Hepatocyte (in vitro differentiated cells): ENCODE data around the gene RUBCN. TPM values are rescaled to one million over a fixed set of nuclear protein-coding genes. Genes with fewer than 3 reads are reported as not detected.

Source experiments
- microRNA counts: library from miRNA; unstranded; fragments of <30 nt; microRNA quantifications from one replicate; lab custom pipeline; 2017
- polyA plus RNA-seq: library from polyadenylated mRNA; unstranded; fragments of >200 nt; fragmentation: Nextera tagmentation; extraction: Ambion mirVana; gene quantifications from 2 replicates; pipeline ENCODE4 v1.2.1, GENCODE V29; 2016
- total RNA-seq: library from RNA; depleted of rRNA; stranded (reverse); fragments of >200 nt; gene quantifications from 2 replicates; pipeline ENCODE4 v1.2.3, GENCODE V29; 2014

Gene RUBCN
- total and polyA plus RNA-seq, 2 experiments from 2014 or later: 7.2 to 11.0 TPM

MicroRNAs encoded within 50 kb of the gene (microRNA counts, 767-probe panel; counts per million panel counts)
- not detected for microRNA hsa-miR-922 (lab: Ali Mortazavi, UCI)

Other genes with a start within 250 kb of the RUBCN start
- 62.9 and 64.2 TPM in 2 replicates for gene BDH1, start 180.9 kb downstream of the RUBCN start, total RNA-seq
- 40.3 and 61.8 TPM in 2 replicates for gene BDH1, start 180.9 kb downstream of the RUBCN start, polyA plus RNA-seq
- gene FYTTD1, start 13.0 kb upstream of the RUBCN start, total RNA-seq: 43.2 and 51.0 TPM in 2 replicates
- 24.2 and 32.1 TPM in 2 replicates for gene FYTTD1, start 13.0 kb upstream of the RUBCN start, polyA plus RNA-seq
- gene LRCH3, start 54.4 kb upstream of the RUBCN start, total RNA-seq: 38.5 and 43.9 TPM in 2 replicates
- gene LRCH3, start 54.4 kb upstream of the RUBCN start, polyA plus RNA-seq: 18.0 and 22.5 TPM in 2 replicates
- 743 and 1,122 TPM in 2 replicates for gene RPL35A, start 213.3 kb upstream of the RUBCN start, total RNA-seq
- gene RPL35A, start 213.3 kb upstream of the RUBCN start, polyA plus RNA-seq: 693 and 715 TPM in 2 replicates
- 2.6 and 4.5 TPM in 2 replicates for gene LMLN, start 223.3 kb upstream of the RUBCN start, total RNA-seq
- gene LMLN, start 223.3 kb upstream of the RUBCN start, polyA plus RNA-seq: 1.4 and 4.3 TPM in 2 replicates